A673 (cell line): ENCODE results near the gene KPNB1. TPM values are rescaled to one million over a fixed set of nuclear protein-coding genes. Genes with fewer than 3 reads are reported as not detected.

ENCODE experiments used
- BruUV-seq: library from RNA; stranded (reverse); fragments of 400-500 nt; replicated peaks from 2 replicates; lab custom pipeline; 2021; lab: Mats Ljungman, UMichigan
- CTCF ChIA-PET: fragments of 300-600 bp; sonication (Branson Sonifier 250); formaldehyde crosslinking; loops from one replicate; lab custom pipeline; 2022; ENCODE audit warnings: antibody characterized with exemption; lab: Charles Lee
- POLR2A ChIA-PET: fragments of 300-600 bp; sonication (Branson Sonifier 250); formaldehyde crosslinking; loops from one replicate; lab custom pipeline; 2022; ENCODE audit warnings: antibody characterized with exemption; ENCODE audit not compliant: low non-redundant PET; lab: Charles Lee
- DNase-seq: peaks from one replicate; pipeline ENCODE4 v3.0.0-alpha.2; 2015; ENCODE audit warnings: low spot score
- H3K27ac ChIP-seq: fragments of 200-600 bp; sonication (generic); 2 replicates; pipeline ENCODE4 v1.5.1; 2016; ENCODE audit warnings: mixed run types, low read depth, mild to moderate bottlenecking, mixed read lengths, antibody characterized with exemption, low read length; ENCODE audit not compliant: poor library complexity, severe bottlenecking
- H3K27me3 ChIP-seq: fragments of 200-600 bp; sonication (generic); replicated peaks from 2 replicates; pipeline ENCODE4 v1.6.1; 2017; ENCODE audit warnings: mixed run types, low read depth, mild to moderate bottlenecking, mixed read lengths, antibody characterized with exemption, low read length; ENCODE audit not compliant: insufficient read depth, poor library complexity
- H3K36me3 ChIP-seq: fragments of 200-600 bp; sonication (generic); 2 replicates; pipeline ENCODE4 v1.6.1; 2016; ENCODE audit warnings: mixed run types, mild to moderate bottlenecking, mixed read lengths, antibody characterized with exemption, low read length; ENCODE audit not compliant: insufficient read depth, poor library complexity, severe bottlenecking
- H3K4me1 ChIP-seq: fragments of 200-600 bp; sonication (generic); 2 replicates; pipeline ENCODE4 v1.6.1; 2017; ENCODE audit warnings: mixed run types, mild to moderate bottlenecking, mixed read lengths, antibody characterized with exemption, low read length; ENCODE audit not compliant: insufficient read depth, poor library complexity, severe bottlenecking
- H3K4me3 ChIP-seq: fragments of 200-600 bp; sonication (generic); 2 replicates; pipeline ENCODE4 v1.5.1; 2016; ENCODE audit warnings: low read depth, mixed run types, mild to moderate bottlenecking, mixed read lengths, low read length; ENCODE audit not compliant: poor library complexity, severe bottlenecking
- H3K9me3 ChIP-seq: fragments of 200-600 bp; sonication (generic); 2 replicates; pipeline ENCODE4 v1.6.1; 2016; ENCODE audit warnings: mixed run types, low read depth, mild to moderate bottlenecking, mixed read lengths, antibody characterized with exemption, low read length; ENCODE audit not compliant: poor library complexity, severe bottlenecking
- EZH2 ChIP-seq: fragments of 200-600 bp; sonication (generic); IDR thresholded peaks from 2 replicates; pipeline ENCODE4 v1.6.1; 2017; ENCODE audit warnings: borderline replicate concordance, low read depth, mild to moderate bottlenecking, mixed read lengths, antibody characterized with exemption, low read length; ENCODE audit not compliant: poor library complexity, severe bottlenecking
- intact Hi-C: fragments of 100-400 bp; cut with micrococcal nuclease; formaldehyde crosslinking; loops from one replicate; pipeline ENCODE4 v1.10.0; 2022; ENCODE audit not compliant: unreplicated experiment
- total RNA-seq: library from RNA; stranded (reverse); gene quantifications from 2 replicates; pipeline ENCODE4 v1.2.3, GENCODE V29; 2021
- TF ChIP-seq, protein P1 (sequence below): fragments of 300-800, 200-600 bp; sonication (generic); conservative IDR thresholded peaks from 2 replicates; pipeline ENCODE4 v1.5.1; 2017; ENCODE audit warnings: low read depth, mild to moderate bottlenecking, antibody characterized with exemption, low read length, moderate library complexity, mixed read lengths

The KPNB1 gene
- total RNA-seq, 1 experiment from 2014 or later, result 429 TPM

GRCh38 chr17:47621293-47622179, 28.2 kb upstream of the KPNB1 start:
- H3K4me1 ChIP-seq, result peaks cover 12% of the 10 kb centered on the region
- H3K27me3 ChIP-seq, result no peaks in the 10 kb centered on the region
- CTCF ChIA-PET, result interaction anchor here (0.5 kb wide), 1 partner anchor 9 kb away, joined by 7 read pairs; no protein-coding TSS in a partner anchor
- intact Hi-C loops, result no loop called here
- TF ChIP-seq, protein P1, sequence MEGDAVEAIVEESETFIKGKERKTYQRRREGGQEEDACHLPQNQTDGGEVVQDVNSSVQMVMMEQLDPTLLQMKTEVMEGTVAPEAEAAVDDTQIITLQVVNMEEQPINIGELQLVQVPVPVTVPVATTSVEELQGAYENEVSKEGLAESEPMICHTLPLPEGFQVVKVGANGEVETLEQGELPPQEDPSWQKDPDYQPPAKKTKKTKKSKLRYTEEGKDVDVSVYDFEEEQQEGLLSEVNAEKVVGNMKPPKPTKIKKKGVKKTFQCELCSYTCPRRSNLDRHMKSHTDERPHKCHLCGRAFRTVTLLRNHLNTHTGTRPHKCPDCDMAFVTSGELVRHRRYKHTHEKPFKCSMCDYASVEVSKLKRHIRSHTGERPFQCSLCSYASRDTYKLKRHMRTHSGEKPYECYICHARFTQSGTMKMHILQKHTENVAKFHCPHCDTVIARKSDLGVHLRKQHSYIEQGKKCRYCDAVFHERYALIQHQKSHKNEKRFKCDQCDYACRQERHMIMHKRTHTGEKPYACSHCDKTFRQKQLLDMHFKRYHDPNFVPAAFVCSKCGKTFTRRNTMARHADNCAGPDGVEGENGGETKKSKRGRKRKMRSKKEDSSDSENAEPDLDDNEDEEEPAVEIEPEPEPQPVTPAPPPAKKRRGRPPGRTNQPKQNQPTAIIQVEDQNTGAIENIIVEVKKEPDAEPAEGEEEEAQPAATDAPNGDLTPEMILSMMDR, result peak; percentile 21; the same call in 1 of the 2 replicates
- TF ChIP-seq EZH2, result no peak
- no peaks in the 10 kb centered on the region for H3K9me3 ChIP-seq
- H3K27ac ChIP-seq, result no peak overlapping the region
- DNase-seq, result peak; percentile 73
- BruUV-seq, result no TSS peak
- H3K36me3 ChIP-seq, result peaks cover 23% of the 10 kb centered on the region
- POLR2A ChIA-PET, result no interaction called here
- no peak overlapping the region for H3K4me3 ChIP-seq

- POLR2A ChIA-PET, result no interaction called here
- CTCF ChIA-PET, result no interaction called here
- no peak for DNase-seq
- Histone ChIP-seq H3K9me3 (no peaks in the 10 kb centered on the region), H3K27me3 (no peaks in the 10 kb centered on the region), H3K36me3 (peaks cover 21% of the 10 kb centered on the region), H3K4me3 (no peak overlapping the region), H3K27ac (no peak overlapping the region), H3K4me1 (peaks cover 12% of the 10 kb centered on the region)
- BruUV-seq, result no TSS peak
- TF ChIP-seq EZH2, result no peak
- TF ChIP-seq, protein P1, result no peak
- intact Hi-C loops, result no loop called here
Measured at GRCh38 chr17:47622180-47622549, 27.6 kb upstream of the KPNB1 start.

GRCh38 chr17:47624727-47625068, 25.0 kb upstream of the KPNB1 start:
- no peaks in the 10 kb centered on the region for H3K27me3 ChIP-seq
- no TSS peak for BruUV-seq
- H3K9me3 ChIP-seq, result no peaks in the 10 kb centered on the region
- H3K4me3 ChIP-seq, result no peak overlapping the region
- ChIA-PET CTCF (no interaction called here), POLR2A (no interaction called here)
- H3K36me3 ChIP-seq, result peaks cover 4% of the 10 kb centered on the region
- TF ChIP-seq, protein P1, result no peak
- TF ChIP-seq EZH2, result no peak
- peaks cover 12% of the 10 kb centered on the region for H3K4me1 ChIP-seq
- H3K27ac ChIP-seq, result no peak overlapping the region
- no peak for DNase-seq
- intact Hi-C loops, result no loop called here
